Measurements from ENCODE around the gene TMEM61.

Gene TMEM61

DNA sequence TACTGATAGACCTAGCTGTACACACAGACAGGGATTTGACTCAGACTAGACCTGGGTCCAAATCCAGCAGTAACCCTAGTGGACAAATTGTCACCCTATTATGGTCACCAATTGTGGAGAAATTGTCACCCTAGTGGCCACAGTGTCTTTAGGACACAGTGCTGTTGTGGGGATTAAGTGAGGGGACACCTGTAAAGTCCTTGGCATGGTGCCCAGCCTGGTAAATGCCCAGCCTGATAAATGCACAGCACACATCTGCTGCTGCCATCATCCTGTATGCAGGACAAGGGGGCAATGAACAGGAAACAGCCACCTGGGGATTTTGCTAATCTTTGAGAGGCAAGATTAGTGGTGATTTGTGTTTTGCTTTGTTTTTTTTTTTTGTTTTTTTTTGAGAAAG, 2.3 kb downstream of the TMEM61 start:
- peaks cover 2% of the 10 kb centered on the region; the same call in 1 of the 2 replicates for H3K27me3 ChIP-seq (replicated peaks; ENCODE audit: insufficient read depth, low read length)
- no peaks in the 10 kb centered on the region for H4K20me1 ChIP-seq (ENCODE audit: insufficient read depth, low read length)
- no peaks in the 10 kb centered on the region for H3K79me2 ChIP-seq (ENCODE audit: low read length)
- H3K4me1 ChIP-seq (ENCODE audit: low read length): no peaks in the 10 kb centered on the region
- no peaks in the 10 kb centered on the region for H3K9me3 ChIP-seq (replicated peaks; ENCODE audit: insufficient read depth, low read length)
- H3K9me2 ChIP-seq (replicated peaks; ENCODE audit: insufficient read depth, low read length): no peaks in the 10 kb centered on the region
- TF ChIP-seq, protein P1, sequence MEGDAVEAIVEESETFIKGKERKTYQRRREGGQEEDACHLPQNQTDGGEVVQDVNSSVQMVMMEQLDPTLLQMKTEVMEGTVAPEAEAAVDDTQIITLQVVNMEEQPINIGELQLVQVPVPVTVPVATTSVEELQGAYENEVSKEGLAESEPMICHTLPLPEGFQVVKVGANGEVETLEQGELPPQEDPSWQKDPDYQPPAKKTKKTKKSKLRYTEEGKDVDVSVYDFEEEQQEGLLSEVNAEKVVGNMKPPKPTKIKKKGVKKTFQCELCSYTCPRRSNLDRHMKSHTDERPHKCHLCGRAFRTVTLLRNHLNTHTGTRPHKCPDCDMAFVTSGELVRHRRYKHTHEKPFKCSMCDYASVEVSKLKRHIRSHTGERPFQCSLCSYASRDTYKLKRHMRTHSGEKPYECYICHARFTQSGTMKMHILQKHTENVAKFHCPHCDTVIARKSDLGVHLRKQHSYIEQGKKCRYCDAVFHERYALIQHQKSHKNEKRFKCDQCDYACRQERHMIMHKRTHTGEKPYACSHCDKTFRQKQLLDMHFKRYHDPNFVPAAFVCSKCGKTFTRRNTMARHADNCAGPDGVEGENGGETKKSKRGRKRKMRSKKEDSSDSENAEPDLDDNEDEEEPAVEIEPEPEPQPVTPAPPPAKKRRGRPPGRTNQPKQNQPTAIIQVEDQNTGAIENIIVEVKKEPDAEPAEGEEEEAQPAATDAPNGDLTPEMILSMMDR (IDR thresholded peaks at IDR 0.05; ENCODE audit: low read length): no peak
- no peak for TF ChIP-seq EZH2phosphoT487 (IDR thresholded peaks at IDR 0.05; ENCODE audit: low read length)
- TF ChIP-seq EZH2 (optimal IDR thresholded peaks at IDR 0.05; ENCODE audit: low read depth, low read length): no peak
- no peaks in the 10 kb centered on the region for H3F3A ChIP-seq (ENCODE audit: insufficient read depth, low read length)
- H3K9ac ChIP-seq (ENCODE audit: low read length): no peak overlapping the region
- H2AFZ ChIP-seq (ENCODE audit: low read length): no peak overlapping the region
- H3K4me3 ChIP-seq (ENCODE audit: low read length): no peak overlapping the region
- no peaks in the 10 kb centered on the region for H3K36me3 ChIP-seq (replicated peaks; ENCODE audit: insufficient read depth, low read length)
- H3K4me2 ChIP-seq (ENCODE audit: low read depth, low read length): no peak overlapping the region
- H3K27ac ChIP-seq (ENCODE audit: low read length): no peak overlapping the region
- DNase-seq: peak; percentile 40

DNA sequence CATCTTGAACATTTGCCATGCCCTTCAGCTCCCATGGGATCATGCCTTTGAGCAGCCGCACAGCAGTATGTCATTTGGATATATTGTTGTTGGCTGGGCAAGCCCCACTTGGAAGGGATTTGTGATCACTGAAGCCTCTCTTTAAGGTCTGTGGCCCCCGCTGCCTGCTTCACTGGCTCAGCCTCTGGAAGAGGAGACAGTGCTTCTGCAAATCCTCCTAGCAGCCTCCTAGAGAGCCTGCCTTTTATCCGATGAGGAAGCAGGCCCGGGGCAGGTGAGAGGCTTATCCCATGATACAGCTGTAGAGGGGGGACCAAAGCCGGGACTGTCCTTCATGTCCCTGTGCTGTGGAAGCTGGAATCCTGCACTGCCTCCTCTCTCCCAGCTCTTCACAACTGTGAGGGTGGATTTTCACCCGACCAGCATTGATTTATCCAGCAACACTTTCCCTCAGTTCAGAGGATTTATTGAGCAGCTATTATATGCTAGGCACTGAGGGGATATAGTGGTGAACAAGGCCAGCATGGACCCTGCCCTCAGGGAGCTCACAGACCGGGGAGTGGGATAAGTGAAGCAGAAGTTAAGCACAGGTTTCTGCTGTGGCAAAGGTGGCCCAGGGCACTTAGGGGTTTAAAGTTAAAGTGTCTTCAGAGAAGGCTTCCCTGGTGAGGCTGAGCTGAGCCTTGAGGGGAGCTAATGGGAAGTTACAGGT, 3.9 kb downstream of the TMEM61 start:
- Histone ChIP-seq H4K20me1 (ENCODE audit: insufficient read depth, low read length) (no peaks in the 10 kb centered on the region), H3K4me3 (ENCODE audit: low read length) (no peak overlapping the region), H3K36me3 (replicated peaks; ENCODE audit: insufficient read depth, low read length) (no peaks in the 10 kb centered on the region), H3K4me1 (ENCODE audit: low read length) (no peaks in the 10 kb centered on the region), H3F3A (ENCODE audit: insufficient read depth, low read length) (no peaks in the 10 kb centered on the region), H3K9ac (ENCODE audit: low read length) (no peak overlapping the region), H3K27me3 (replicated peaks; ENCODE audit: insufficient read depth, low read length) (peaks cover 2% of the 10 kb centered on the region; the same call in 1 of the 2 replicates), H2AFZ (ENCODE audit: low read length) (no peak overlapping the region), H3K4me2 (ENCODE audit: low read depth, low read length) (no peak overlapping the region), H3K79me2 (ENCODE audit: low read length) (no peaks in the 10 kb centered on the region), H3K9me2 (replicated peaks; ENCODE audit: insufficient read depth, low read length) (no peaks in the 10 kb centered on the region), H3K27ac (ENCODE audit: low read length) (no peak overlapping the region), H3K9me3 (replicated peaks; ENCODE audit: insufficient read depth, low read length) (no peaks in the 10 kb centered on the region)
- TF ChIP-seq EZH2phosphoT487 (IDR thresholded peaks at IDR 0.05; ENCODE audit: low read length) (no peak), EZH2 (optimal IDR thresholded peaks at IDR 0.05; ENCODE audit: low read depth, low read length) (no peak)
- TF ChIP-seq, protein P1 (IDR thresholded peaks at IDR 0.05; ENCODE audit: low read length): no peak
- DNase-seq: no peak

DNA sequence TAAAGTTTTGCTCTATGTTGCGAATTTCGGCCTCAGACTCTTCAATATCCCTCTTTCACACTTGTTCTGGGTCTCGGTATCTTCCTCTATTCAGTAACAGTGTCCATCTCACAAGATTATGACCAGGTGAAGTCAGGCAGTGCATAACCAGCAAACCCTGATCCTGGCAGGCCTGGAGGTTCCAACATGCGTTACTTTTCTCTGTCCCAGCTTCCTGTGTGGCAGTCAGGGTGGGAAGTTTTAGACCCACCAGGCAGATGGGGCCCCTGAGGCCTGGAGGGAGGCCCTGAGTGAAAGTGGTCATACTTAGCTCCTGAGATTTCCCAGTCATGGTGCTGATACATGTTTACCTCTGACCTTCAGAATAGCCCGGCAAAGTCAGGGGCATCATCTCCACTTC, 5.1 kb downstream of the TMEM61 start:
- no peaks in the 10 kb centered on the region for H3F3A ChIP-seq (ENCODE audit: insufficient read depth, low read length)
- H3K4me1 ChIP-seq (ENCODE audit: low read length): no peaks in the 10 kb centered on the region
- H4K20me1 ChIP-seq (ENCODE audit: insufficient read depth, low read length): no peaks in the 10 kb centered on the region
- H3K27me3 ChIP-seq (replicated peaks; ENCODE audit: insufficient read depth, low read length): peaks cover 2% of the 10 kb centered on the region; the same call in 1 of the 2 replicates
- DNase-seq: no peak
- H3K36me3 ChIP-seq (replicated peaks; ENCODE audit: insufficient read depth, low read length): no peaks in the 10 kb centered on the region
- no peak overlapping the region for H3K4me2 ChIP-seq (ENCODE audit: low read depth, low read length)
- TF ChIP-seq, protein P1 (IDR thresholded peaks at IDR 0.05; ENCODE audit: low read length): no peak
- no peak for TF ChIP-seq EZH2phosphoT487 (IDR thresholded peaks at IDR 0.05; ENCODE audit: low read length)
- TF ChIP-seq EZH2 (optimal IDR thresholded peaks at IDR 0.05; ENCODE audit: low read depth, low read length): no peak
- H2AFZ ChIP-seq (ENCODE audit: low read length): no peak overlapping the region
- no peaks in the 10 kb centered on the region for H3K79me2 ChIP-seq (ENCODE audit: low read length)
- no peak overlapping the region for H3K9ac ChIP-seq (ENCODE audit: low read length)
- H3K27ac ChIP-seq (ENCODE audit: low read length): no peak overlapping the region
- H3K9me3 ChIP-seq (replicated peaks; ENCODE audit: insufficient read depth, low read length): no peaks in the 10 kb centered on the region
- no peaks in the 10 kb centered on the region for H3K9me2 ChIP-seq (replicated peaks; ENCODE audit: insufficient read depth, low read length)
- H3K4me3 ChIP-seq (ENCODE audit: low read length): no peak overlapping the region
